CD4-positive, alpha-beta T cell (primary cell): ENCODE measurements around the gene LRRN3. TPM values are rescaled to one million over a fixed set of nuclear protein-coding genes. Genes with fewer than 3 reads are reported as not detected.

Experiments
- ATAC-seq: fragments of 200-7000 bp; cut with Tn5 transposase; one replicate; pipeline ENCODE4 v1.10.0; 2022; ENCODE audit warnings: mild to moderate bottlenecking; ENCODE audit not compliant: poor library complexity
- CTCF ChIA-PET: fragments of 350-600 bp; sonication (Branson Sonifier 250); formaldehyde crosslinking; loops from one replicate; lab custom pipeline; 2021; ENCODE audit warnings: antibody characterized with exemption, inconsistent platforms; lab: Charles Lee
- POLR2A ChIA-PET: fragments of 350-600 bp; sonication (Branson Sonifier 250); formaldehyde crosslinking; loops from one replicate; lab custom pipeline; 2021; ENCODE audit warnings: antibody characterized with exemption, inconsistent platforms; lab: Charles Lee
- DNase-seq, 14 experiments: peaks; one replicate each; pipeline ENCODE4 v3.0.0-alpha.2; 2013 to 2020; ENCODE audit warnings: mixed read lengths in 2 of 14
- H3K27ac ChIP-seq, 2 donors: one replicate each; pipeline versions ENCODE4 v1.5.1 to v1.7.0; 2013; ENCODE audit warnings: low read length in 2 of 2, low read depth in 1 of 2, mild to moderate bottlenecking in 1 of 2
- H3K27me3 ChIP-seq, 2 experiments: 1 replicate in 1 of 2; 2 replicates in 1 of 2; pipeline versions ENCODE4 v1.6.1 to v1.7.0; 2013; ENCODE audit warnings: low read length in 2 of 2, control low read depth in 1 of 2, mild to moderate bottlenecking in 1 of 2, moderate library complexity in 1 of 2; ENCODE audit not compliant: insufficient read depth in 2 of 2, control insufficient read depth in 1 of 2
- H3K36me3 ChIP-seq: one replicate; pipeline ENCODE4 v1.6.1; 2013; ENCODE audit warnings: low read length, control low read depth; ENCODE audit not compliant: insufficient read depth
- H3K4me1 ChIP-seq: one replicate; pipeline ENCODE4 v1.6.1; 2013; ENCODE audit warnings: low read length, control low read depth; ENCODE audit not compliant: insufficient read depth
- H3K4me3 ChIP-seq: one replicate; pipeline ENCODE4 v1.5.1; 2013; ENCODE audit warnings: mild to moderate bottlenecking, low read length, moderate library complexity
- H3K9me3 ChIP-seq, 2 experiments: 1 replicate in 1 of 2; 2 replicates in 1 of 2; pipeline versions ENCODE4 v1.6.1 to v1.7.0; 2013; ENCODE audit warnings: low read length in 2 of 2, mild to moderate bottlenecking in 2 of 2, control low read depth in 1 of 2, moderate library complexity in 1 of 2; ENCODE audit not compliant: control insufficient read depth in 1 of 2, insufficient read depth in 1 of 2
- H3K27ac Mint-ChIP-seq: one replicate; pipeline ENCODE4 v1.8.0; 2020; ENCODE audit warnings: mixed read lengths
- H3K27me3 Mint-ChIP-seq: one replicate; pipeline ENCODE4 v1.8.0; 2021; ENCODE audit warnings: mixed read lengths
- H3K36me3 Mint-ChIP-seq: one replicate; pipeline ENCODE4 v1.8.0; 2021; ENCODE audit warnings: low read depth, mixed read lengths
- H3K4me1 Mint-ChIP-seq: one replicate; pipeline ENCODE4 v1.8.0; 2021; ENCODE audit warnings: low read depth, mixed read lengths
- H3K4me3 Mint-ChIP-seq: one replicate; pipeline ENCODE4 v1.8.0; 2020; ENCODE audit warnings: mild to moderate bottlenecking, mixed read lengths
- H3K9me3 Mint-ChIP-seq: one replicate; pipeline ENCODE4 v1.8.0; 2020; ENCODE audit warnings: mixed read lengths
- intact Hi-C, 2 experiments: fragments of 100-400 bp; cut with DNase I in 1 of 2; cut with micrococcal nuclease in 1 of 2; formaldehyde crosslinking; loops; one replicate each; pipeline versions ENCODE4 v1.15.1 to v1.9.0; 2023 to 2025; cut with DNase I, micrococcal nuclease
- total RNA-seq, 174 experiments: library from RNA in 2 of 174; stranded (reverse) in 2 of 174; gene quantifications; one replicate each; pipeline ENCODE4 v1.2.3 and lab custom pipeline; 2021 to 2026
- TF ChIP-seq, protein P1 (sequence below): fragments of 200-600 bp; IDR thresholded peaks from one replicate; pipeline ENCODE4 v1.8.0; 2022; ENCODE audit warnings: antibody characterized with exemption, mild to moderate bottlenecking

Gene LRRN3
- total RNA-seq, 2 experiments from 2014 or later = 3.8 to 6.0 TPM

DNA sequence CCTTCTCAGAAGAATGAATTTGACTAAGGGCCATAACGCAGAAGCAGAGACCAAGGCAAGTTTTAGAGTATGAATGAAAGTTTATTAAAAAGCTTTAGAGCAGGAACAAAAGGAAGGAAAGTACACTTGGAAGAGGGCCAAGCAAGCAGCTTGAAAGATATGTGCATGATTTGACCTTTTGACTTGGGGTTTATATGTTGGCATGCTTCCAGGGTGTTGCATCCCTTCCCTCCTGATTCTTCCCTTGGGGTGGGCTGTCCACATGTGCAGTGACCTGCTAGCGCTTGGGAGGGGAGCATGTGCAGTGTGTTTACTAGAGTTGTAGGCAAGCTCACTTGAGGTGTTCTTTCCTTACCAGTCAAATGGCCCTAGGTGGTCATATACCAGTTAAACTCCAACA is 37.9 kb upstream of the LRRN3 start:
- Histone ChIP-seq H3K9me3 (no peaks in the 10 kb centered on the region), H3K4me1 (peaks cover 4% of the 10 kb centered on the region), H3K27me3 (no peaks in the 10 kb centered on the region), H3K36me3 (no peaks in the 10 kb centered on the region), H3K4me3 (no peak overlapping the region), H3K27ac (no peak overlapping the region)
- DNase-seq (no peak), ATAC-seq (no peak)
- no peak overlapping the region for H3K4me3 Mint-ChIP-seq
- no peak overlapping the region for H3K27ac Mint-ChIP-seq
- H3K9me3 Mint-ChIP-seq = no peaks in the 10 kb centered on the region
- intact Hi-C loops = no loop called here
- no peaks in the 10 kb centered on the region for H3K27me3 Mint-ChIP-seq
- ChIA-PET CTCF (no interaction called here), POLR2A (interaction anchor here (1.2 to 1.6 kb wide), 3 partner anchors 24 to 30 kb away, joined by 3 to 7 read pairs (median 4); no protein-coding TSS in a partner anchor)
- H3K4me1 Mint-ChIP-seq = peaks cover 50% of the 10 kb centered on the region
- no peaks in the 10 kb centered on the region for H3K36me3 Mint-ChIP-seq
- TF ChIP-seq, protein P1, sequence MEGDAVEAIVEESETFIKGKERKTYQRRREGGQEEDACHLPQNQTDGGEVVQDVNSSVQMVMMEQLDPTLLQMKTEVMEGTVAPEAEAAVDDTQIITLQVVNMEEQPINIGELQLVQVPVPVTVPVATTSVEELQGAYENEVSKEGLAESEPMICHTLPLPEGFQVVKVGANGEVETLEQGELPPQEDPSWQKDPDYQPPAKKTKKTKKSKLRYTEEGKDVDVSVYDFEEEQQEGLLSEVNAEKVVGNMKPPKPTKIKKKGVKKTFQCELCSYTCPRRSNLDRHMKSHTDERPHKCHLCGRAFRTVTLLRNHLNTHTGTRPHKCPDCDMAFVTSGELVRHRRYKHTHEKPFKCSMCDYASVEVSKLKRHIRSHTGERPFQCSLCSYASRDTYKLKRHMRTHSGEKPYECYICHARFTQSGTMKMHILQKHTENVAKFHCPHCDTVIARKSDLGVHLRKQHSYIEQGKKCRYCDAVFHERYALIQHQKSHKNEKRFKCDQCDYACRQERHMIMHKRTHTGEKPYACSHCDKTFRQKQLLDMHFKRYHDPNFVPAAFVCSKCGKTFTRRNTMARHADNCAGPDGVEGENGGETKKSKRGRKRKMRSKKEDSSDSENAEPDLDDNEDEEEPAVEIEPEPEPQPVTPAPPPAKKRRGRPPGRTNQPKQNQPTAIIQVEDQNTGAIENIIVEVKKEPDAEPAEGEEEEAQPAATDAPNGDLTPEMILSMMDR = no peak

DNA sequence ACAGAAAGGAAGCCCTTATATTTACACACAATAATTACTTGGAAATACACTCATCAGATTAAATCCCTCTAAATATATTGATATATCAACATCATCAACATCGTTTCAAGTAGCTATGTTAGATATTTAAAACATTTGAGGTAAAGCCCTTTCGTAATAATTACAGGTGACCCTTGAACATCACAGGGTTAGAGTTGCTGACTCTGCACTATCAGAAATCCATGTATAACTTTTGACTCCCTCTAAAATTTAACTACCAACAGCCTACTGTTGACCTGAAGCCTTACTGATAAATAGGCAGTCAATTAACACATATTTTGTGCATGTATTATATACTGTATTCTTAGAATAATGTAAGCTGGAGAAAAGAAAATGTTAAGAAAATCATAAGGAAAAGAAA is 34.6 kb upstream of the LRRN3 start:
- TF ChIP-seq, protein P1 = no peak
- ChIA-PET POLR2A (interaction anchor here (0.6 kb wide), 1 partner anchor 27 kb away, joined by 4 read pairs; no protein-coding TSS in a partner anchor), CTCF (no interaction called here)
- no peak overlapping the region for H3K27ac Mint-ChIP-seq
- ATAC-seq (no peak), DNase-seq (no peak)
- Histone ChIP-seq H3K27ac (no peak overlapping the region), H3K36me3 (no peaks in the 10 kb centered on the region), H3K9me3 (no peaks in the 10 kb centered on the region), H3K4me1 (peaks cover 4% of the 10 kb centered on the region), H3K4me3 (no peak overlapping the region), H3K27me3 (no peaks in the 10 kb centered on the region)
- no peak overlapping the region for H3K4me3 Mint-ChIP-seq
- no peaks in the 10 kb centered on the region for H3K9me3 Mint-ChIP-seq
- intact Hi-C loops = no loop called here
- no peaks in the 10 kb centered on the region for H3K36me3 Mint-ChIP-seq
- H3K4me1 Mint-ChIP-seq = peaks cover 51% of the 10 kb centered on the region
- no peaks in the 10 kb centered on the region for H3K27me3 Mint-ChIP-seq

DNA sequence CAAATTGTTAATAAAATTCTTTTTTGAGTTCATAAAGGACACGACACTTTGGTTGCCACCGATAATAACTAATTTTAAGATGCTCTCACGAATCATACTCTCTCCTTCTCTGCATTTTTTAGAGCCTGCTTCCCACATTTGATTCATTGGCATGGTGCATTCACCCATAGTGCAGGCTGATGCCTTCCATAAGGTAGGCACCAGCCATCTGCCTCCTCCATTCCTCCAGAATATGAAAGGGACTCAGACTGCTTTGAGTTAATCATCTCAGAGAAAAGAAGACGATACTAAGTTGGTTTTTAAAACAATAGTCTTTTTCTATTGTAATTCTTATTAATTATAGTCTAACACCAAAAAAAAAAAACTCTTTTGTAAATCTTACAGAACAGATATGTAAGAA is 33.9 kb upstream of the LRRN3 start:
- H3K4me1 Mint-ChIP-seq = peaks cover 51% of the 10 kb centered on the region
- H3K36me3 ChIP-seq = no peaks in the 10 kb centered on the region
- no peak overlapping the region for H3K27ac ChIP-seq
- peaks cover 4% of the 10 kb centered on the region for H3K4me1 ChIP-seq
- no peak overlapping the region for H3K27ac Mint-ChIP-seq
- H3K4me3 ChIP-seq = no peak overlapping the region
- no peaks in the 10 kb centered on the region for H3K27me3 Mint-ChIP-seq
- H3K9me3 ChIP-seq = no peaks in the 10 kb centered on the region
- peaks cover 4% of the 10 kb centered on the region for H3K36me3 Mint-ChIP-seq
- intact Hi-C loops = no loop called here
- TF ChIP-seq, protein P1 = no peak
- H3K4me3 Mint-ChIP-seq = no peak overlapping the region
- POLR2A ChIA-PET = no interaction called here
- CTCF ChIA-PET = no interaction called here
- no peak for DNase-seq
- no peaks in the 10 kb centered on the region for H3K9me3 Mint-ChIP-seq
- no peak for ATAC-seq
- H3K27me3 ChIP-seq = no peaks in the 10 kb centered on the region
